Right atrium auricular region (tissue), 2 donors: ENCODE data around the gene COBL. TPM values are rescaled to one million over a fixed set of nuclear protein-coding genes. Genes with fewer than 3 reads are reported as not detected.

ENCODE experiments used
- DNase-seq: peaks from one replicate; pipeline ENCODE4 v3.0.0-alpha.2; 2019; ENCODE audit warnings: low spot score
- H3K27ac ChIP-seq, 2 donors: fragments of 200-600 bp; sonication (generic); 1 replicate in 1 of 2; 2 replicates in 1 of 2; pipeline ENCODE4 v1.5.1; 2016 to 2019
- H3K27me3 ChIP-seq, 2 donors: fragments of 200-600 bp; sonication (generic); one replicate each; pipeline versions ENCODE4 v1.5.1 to v1.6.0; 2017 to 2019
- H3K36me3 ChIP-seq: fragments of 200-600 bp; sonication (generic); one replicate; pipeline ENCODE4 v1.5.1; 2016
- H3K4me1 ChIP-seq, 2 donors: fragments of 200-600 bp; sonication (generic); one replicate each; pipeline versions ENCODE4 v1.5.1 to v1.6.0; 2017 to 2019
- H3K4me3 ChIP-seq, 2 donors: fragments of 200-600 bp; sonication (generic); 1 replicate in 1 of 2; 2 replicates in 1 of 2; pipeline ENCODE4 v1.5.1; 2017 to 2019; ENCODE audit warnings: mild to moderate bottlenecking in 1 of 2, moderate library complexity in 1 of 2
- H3K9me3 ChIP-seq, 2 donors: fragments of 200-600 bp; sonication (generic); one replicate each; pipeline ENCODE4 v1.5.1; 2019
- CTCF ChIP-seq, 2 donors: fragments of 200-600 bp; sonication (generic); IDR thresholded peaks; one replicate each; pipeline ENCODE4 v1.5.1; 2019; ENCODE audit warnings: antibody characterized with exemption in 2 of 2
- total RNA-seq, 2 donors: library from RNA; depleted of rRNA; stranded (reverse); fragments of >200 nt; gene quantifications; one replicate each; pipeline ENCODE4 v1.1.0, GENCODE V29; 2016

COBL gene
- total RNA-seq, 2 donors from 2014 or later: 26.3 to 31.4 TPM

DNA sequence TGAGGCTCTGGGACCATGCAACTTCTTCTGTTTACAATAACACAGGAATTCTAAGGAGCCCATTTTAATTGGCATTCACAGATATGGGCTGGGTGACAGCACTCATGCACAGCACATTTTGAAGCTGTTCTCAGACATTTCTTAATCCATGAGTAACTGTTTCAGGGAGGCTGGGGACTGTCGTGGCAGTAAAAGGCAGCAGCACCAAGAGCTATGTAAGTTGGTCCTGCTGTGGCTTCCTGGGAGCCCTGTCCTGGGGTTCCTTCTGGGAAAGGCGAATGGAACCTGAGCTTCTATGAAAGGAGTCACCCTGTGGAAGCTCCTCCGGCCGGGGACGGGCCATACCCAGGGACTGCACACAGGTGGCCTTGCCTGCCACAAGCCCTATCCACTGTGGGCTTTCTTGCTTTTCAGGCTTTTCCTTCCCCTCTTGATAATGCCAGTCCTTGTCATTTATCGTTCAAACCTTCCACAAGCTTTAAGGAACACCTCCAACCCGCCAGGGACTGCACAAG is 40.5 kb downstream of the COBL start:
- peaks cover 0 to 21% of the 10 kb centered on the region in 2 donors for H3K4me1 ChIP-seq
- no peak overlapping the region for H3K4me3 ChIP-seq
- DNase-seq: no peak
- H3K27ac ChIP-seq: no peak overlapping the region
- H3K27me3 ChIP-seq: no peaks in the 10 kb centered on the region
- H3K36me3 ChIP-seq: no peaks in the 10 kb centered on the region
- H3K9me3 ChIP-seq: no peaks in the 10 kb centered on the region
- no peak for TF ChIP-seq CTCF (IDR thresholded peaks at IDR 0.05)

GRCh38 chr7:51275532-51275931 is 41.1 kb downstream of the COBL start:
- Histone ChIP-seq H3K4me1 (peaks cover 0 to 21% of the 10 kb centered on the region in 2 donors), H3K27me3 (no peaks in the 10 kb centered on the region), H3K36me3 (no peaks in the 10 kb centered on the region), H3K9me3 (no peaks in the 10 kb centered on the region), H3K27ac (no peak overlapping the region), H3K4me3 (no peak overlapping the region)
- DNase-seq: no peak
- TF ChIP-seq CTCF (IDR thresholded peaks at IDR 0.05): no peak

DNA sequence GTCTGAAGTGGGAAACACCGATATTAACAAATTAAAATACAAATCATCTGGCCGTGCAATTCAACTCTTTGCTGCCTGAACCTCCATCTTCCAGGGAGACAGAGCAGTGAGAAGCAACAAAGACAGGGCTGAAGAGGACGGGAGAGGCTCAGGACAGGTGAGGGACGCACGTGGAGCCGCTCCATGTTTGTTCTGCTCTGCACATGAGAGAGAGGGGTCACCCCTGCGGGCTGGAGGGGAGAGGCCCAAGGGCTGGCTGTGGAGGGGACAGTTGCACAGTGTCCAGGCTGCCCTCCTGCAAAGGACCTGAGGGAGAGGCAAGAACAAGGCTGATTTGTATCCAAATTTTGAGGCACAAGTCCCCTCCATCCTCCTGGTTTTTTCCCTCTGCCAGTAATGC is 41.7 kb downstream of the COBL start:
- H3K9me3 ChIP-seq: no peaks in the 10 kb centered on the region
- no peak for DNase-seq
- no peak for TF ChIP-seq CTCF (IDR thresholded peaks at IDR 0.05)
- no peak overlapping the region for H3K4me3 ChIP-seq
- peaks cover 0 to 15% of the 10 kb centered on the region in 2 donors for H3K4me1 ChIP-seq
- no peaks in the 10 kb centered on the region for H3K27me3 ChIP-seq
- H3K36me3 ChIP-seq: no peaks in the 10 kb centered on the region
- no peak overlapping the region for H3K27ac ChIP-seq

DNA sequence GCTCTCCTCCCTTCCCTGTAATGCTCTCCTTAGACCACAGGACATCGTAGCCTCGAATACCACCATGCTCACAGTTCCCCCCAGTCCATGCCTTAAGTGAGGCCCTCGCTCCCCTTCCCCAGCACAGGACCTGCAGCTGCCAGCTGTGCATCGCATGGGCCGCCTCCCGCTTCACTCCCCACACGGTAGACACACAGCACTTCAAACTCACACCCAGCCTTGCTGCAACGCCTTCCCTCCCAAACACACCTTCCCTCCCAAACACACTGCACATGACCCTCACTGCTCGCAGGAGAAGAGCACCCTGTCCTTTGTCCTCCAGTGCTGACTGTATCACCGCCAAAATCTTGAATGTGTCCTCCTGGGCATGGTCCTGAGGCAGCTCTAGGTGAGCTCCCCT is 42.6 kb downstream of the COBL start:
- H3K9me3 ChIP-seq: no peaks in the 10 kb centered on the region

DNA sequence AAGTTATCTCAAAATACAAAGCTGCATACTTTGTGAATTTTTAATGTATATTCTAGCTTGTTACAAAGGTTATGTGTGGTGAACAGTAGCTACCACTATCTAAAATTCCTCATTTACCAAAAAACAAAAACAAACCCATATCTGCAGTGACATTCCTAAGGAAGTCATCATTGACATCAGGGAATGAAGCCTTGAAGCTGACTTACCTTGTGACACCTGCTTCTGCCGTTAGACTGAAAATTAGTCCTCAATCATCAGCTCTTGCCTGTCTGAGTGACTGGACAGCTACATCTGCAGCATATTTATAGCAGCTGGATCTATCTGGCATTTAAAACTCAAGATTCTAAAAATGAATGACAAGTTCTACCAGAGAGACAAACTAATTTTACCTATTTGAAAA is 43.2 kb downstream of the COBL start:
- Histone ChIP-seq H3K4me1 (peaks cover 0 to 9% of the 10 kb centered on the region in 2 donors), H3K36me3 (no peaks in the 10 kb centered on the region), H3K4me3 (no peak overlapping the region), H3K27ac (no peak overlapping the region), H3K9me3 (no peaks in the 10 kb centered on the region), H3K27me3 (no peaks in the 10 kb centered on the region)
- DNase-seq: no peak
- no peak for TF ChIP-seq CTCF (IDR thresholded peaks at IDR 0.05)

More for the DNA sequence above, 42.6 kb downstream of the COBL start:
- peaks cover 0 to 9% of the 10 kb centered on the region in 2 donors for H3K4me1 ChIP-seq
- DNase-seq: no peak
- no peak overlapping the region for H3K4me3 ChIP-seq
- no peaks in the 10 kb centered on the region for H3K36me3 ChIP-seq
- no peaks in the 10 kb centered on the region for H3K27me3 ChIP-seq
- no peak overlapping the region for H3K27ac ChIP-seq
- TF ChIP-seq CTCF (IDR thresholded peaks at IDR 0.05): no peak

DNA sequence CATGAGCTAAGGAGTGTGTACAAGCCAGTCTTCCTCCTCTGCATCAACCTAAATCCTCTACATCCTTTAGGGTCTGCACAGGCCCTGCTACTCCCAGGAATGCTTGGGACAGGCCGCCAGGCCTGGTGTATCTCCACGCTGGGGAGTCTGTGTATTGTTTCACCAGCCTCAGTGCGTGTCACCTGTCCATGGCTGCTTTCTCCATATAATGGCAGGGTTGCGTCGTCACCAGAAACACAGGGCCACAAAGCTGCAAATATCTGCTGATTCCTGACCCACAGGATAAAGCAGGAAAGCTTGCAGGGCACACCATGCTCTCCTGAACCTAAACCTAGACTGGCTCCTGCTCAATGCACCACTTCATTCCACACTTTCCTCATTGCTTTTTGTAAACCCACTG is 45.6 kb downstream of the COBL start:
- Histone ChIP-seq H3K4me1 (peaks cover 0 to 9% of the 10 kb centered on the region in 2 donors), H3K27ac (no peak overlapping the region), H3K9me3 (no peaks in the 10 kb centered on the region), H3K4me3 (no peak overlapping the region), H3K36me3 (no peaks in the 10 kb centered on the region), H3K27me3 (no peaks in the 10 kb centered on the region)
- no peak for DNase-seq
- TF ChIP-seq CTCF (IDR thresholded peaks at IDR 0.05): no peak
